Measurements from ENCODE around the gene GTF3C6.
"Not testable (repeated sequence)": the region's sequence is repeated elsewhere in the genome, so short reads cannot be mapped to it uniquely, and the experiment has no call there.

The GTF3C6 gene

DNA sequence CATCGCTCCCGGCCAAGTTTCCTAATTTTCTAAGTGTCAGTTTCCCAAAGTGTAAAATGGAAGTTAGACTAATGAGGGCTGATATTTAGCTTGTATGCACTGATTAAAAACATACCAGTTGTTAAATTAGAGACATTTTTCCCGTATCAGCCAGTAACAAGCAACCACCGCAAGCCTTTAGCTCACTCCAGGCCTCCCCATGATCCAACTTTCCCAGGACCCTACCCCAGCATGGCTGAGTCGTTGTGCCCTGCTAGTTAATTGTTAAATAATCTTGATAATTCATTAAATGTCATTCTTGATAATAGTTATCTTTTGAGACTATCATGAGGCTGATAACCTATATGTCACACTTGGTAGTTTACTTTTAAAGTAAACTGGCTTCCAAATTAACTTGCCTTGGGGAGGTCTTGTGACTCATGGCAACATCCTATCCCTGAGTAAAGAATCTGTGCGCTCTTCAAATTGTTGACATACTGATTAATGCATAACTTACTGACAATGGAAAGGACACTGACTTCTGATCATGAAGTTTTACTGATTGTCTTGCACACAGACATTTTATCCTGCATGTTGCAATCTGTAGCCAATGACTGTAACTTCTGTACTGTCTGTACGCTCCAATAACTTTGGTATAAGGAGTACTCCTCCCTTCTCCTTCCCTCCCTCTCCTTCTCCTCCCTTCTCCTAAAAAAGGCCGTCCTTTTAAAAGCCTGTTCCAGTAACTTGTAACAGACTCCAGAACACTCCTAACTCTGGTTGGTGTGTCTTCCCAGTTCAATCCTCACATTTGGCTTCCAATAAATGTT lies 6.3 kb upstream of the GTF3C6 start:
- H2AFZ ChIP-seq (ENCODE audit: low read length) = no peak overlapping the region
- H3K27ac ChIP-seq (ENCODE audit: low read depth, low read length, poor library complexity, severe bottlenecking) = no peak overlapping the region

DNA sequence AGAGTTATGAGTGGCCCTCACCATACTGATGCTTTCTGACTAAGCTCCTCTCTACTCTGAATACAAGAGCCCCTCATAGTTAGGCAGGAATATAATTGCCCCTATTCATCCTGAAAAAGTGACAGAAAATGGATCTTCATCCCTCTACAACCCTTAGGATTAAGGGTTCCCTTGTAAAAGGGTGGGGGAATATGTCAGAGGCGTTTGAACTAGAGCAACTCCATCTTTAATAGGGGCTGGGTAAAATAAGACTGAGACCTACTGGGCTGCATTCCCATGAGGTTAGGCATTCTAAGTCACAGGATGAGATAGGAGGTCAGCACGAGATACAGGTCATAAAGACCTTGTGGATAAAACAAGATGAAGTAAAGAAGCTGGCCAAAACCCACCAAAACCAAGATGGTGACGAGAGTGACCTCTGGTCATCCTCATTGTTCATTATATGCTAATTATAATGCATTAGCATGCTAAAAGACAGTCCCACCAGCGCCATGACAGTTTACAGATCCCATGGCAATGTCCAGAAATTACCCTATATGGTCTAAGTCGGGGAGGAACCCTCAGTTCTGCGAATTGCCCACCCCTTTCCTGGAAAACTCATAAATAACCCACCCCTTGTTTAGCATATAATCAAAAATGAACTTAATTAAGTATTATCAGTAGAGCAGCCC lies 4.7 kb upstream of the GTF3C6 start:
- Histone ChIP-seq H3K4me3 (ENCODE audit: low read depth, low read length, poor library complexity, severe bottlenecking) (no peak overlapping the region), H3K9ac (ENCODE audit: low read length) (no peak overlapping the region), H3K79me2 (ENCODE audit: insufficient read depth, low read length) (no peaks in the 10 kb centered on the region), H3K27ac (ENCODE audit: low read depth, low read length, poor library complexity, severe bottlenecking) (no peak overlapping the region), H3K4me1 (ENCODE audit: insufficient read depth, low read length, severe bottlenecking) (peaks cover 14% of the 10 kb centered on the region), H4K20me1 (ENCODE audit: insufficient read depth, low read length) (no peaks in the 10 kb centered on the region), H3K36me3 (ENCODE audit: insufficient read depth, low read length) (no peaks in the 10 kb centered on the region), H3F3A (ENCODE audit: insufficient read depth, low read length) (no peaks in the 10 kb centered on the region), H3K9me2 (ENCODE audit: low read depth, low read length) (no peaks in the 10 kb centered on the region), H3K27me3 (ENCODE audit: insufficient read depth, low read length) (no peaks in the 10 kb centered on the region), H3K9me3 (ENCODE audit: low read length) (no peaks in the 10 kb centered on the region), H3K4me2 (ENCODE audit: low read length) (no peak overlapping the region), H2AFZ (ENCODE audit: low read length) (no peak overlapping the region)
- TF ChIP-seq EZH2 (IDR thresholded peaks at IDR 0.05; ENCODE audit: borderline replicate concordance, low read length) = no peak
- TF ChIP-seq, protein P1, sequence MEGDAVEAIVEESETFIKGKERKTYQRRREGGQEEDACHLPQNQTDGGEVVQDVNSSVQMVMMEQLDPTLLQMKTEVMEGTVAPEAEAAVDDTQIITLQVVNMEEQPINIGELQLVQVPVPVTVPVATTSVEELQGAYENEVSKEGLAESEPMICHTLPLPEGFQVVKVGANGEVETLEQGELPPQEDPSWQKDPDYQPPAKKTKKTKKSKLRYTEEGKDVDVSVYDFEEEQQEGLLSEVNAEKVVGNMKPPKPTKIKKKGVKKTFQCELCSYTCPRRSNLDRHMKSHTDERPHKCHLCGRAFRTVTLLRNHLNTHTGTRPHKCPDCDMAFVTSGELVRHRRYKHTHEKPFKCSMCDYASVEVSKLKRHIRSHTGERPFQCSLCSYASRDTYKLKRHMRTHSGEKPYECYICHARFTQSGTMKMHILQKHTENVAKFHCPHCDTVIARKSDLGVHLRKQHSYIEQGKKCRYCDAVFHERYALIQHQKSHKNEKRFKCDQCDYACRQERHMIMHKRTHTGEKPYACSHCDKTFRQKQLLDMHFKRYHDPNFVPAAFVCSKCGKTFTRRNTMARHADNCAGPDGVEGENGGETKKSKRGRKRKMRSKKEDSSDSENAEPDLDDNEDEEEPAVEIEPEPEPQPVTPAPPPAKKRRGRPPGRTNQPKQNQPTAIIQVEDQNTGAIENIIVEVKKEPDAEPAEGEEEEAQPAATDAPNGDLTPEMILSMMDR (IDR thresholded peaks at IDR 0.05; ENCODE audit: low read length) = no peak

More for the DNA sequence above, 6.3 kb upstream of the GTF3C6 start:
- H3K36me3 ChIP-seq (ENCODE audit: insufficient read depth, low read length) = no peaks in the 10 kb centered on the region
- no peak overlapping the region for H3K4me3 ChIP-seq (ENCODE audit: low read depth, low read length, poor library complexity, severe bottlenecking)
- no peak overlapping the region for H3K4me2 ChIP-seq (ENCODE audit: low read length)
- no peak overlapping the region for H3K9ac ChIP-seq (ENCODE audit: low read length)
- H3K79me2 ChIP-seq (ENCODE audit: insufficient read depth, low read length) = no peaks in the 10 kb centered on the region
- no peaks in the 10 kb centered on the region for H3K9me3 ChIP-seq (ENCODE audit: low read length)
- no peak for TF ChIP-seq EZH2 (IDR thresholded peaks at IDR 0.05; ENCODE audit: borderline replicate concordance, low read length)
- TF ChIP-seq, protein P1 (IDR thresholded peaks at IDR 0.05; ENCODE audit: low read length) = no peak
- peaks cover 5% of the 10 kb centered on the region for H3K4me1 ChIP-seq (ENCODE audit: insufficient read depth, low read length, severe bottlenecking)
- H3F3A ChIP-seq (ENCODE audit: insufficient read depth, low read length) = no peaks in the 10 kb centered on the region
- H3K9me2 ChIP-seq (ENCODE audit: low read depth, low read length) = no peaks in the 10 kb centered on the region
- no peaks in the 10 kb centered on the region for H4K20me1 ChIP-seq (ENCODE audit: insufficient read depth, low read length)
- H3K27me3 ChIP-seq (ENCODE audit: insufficient read depth, low read length) = no peaks in the 10 kb centered on the region

DNA sequence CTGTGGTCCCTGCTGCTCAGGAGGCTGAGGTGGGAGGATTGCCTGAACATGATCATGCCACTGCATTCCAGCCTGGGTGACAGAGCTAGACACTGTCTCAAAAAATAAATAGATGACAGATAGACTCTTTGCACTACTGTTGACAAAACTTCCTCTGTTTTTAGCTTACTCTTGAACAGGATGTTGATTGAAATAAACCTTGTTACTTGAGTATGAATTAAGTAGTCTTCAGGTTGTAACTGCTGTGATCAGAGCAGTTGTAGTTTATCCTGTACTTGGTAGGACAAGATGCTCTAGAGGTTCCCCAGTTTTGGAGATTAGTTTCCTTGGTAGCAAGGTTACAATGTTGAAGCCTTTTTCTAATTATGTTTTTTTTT lies 1.5 kb downstream of the GTF3C6 start:
- no peak overlapping the region for H3K27ac ChIP-seq (ENCODE audit: low read depth, low read length, poor library complexity, severe bottlenecking)
- no peaks in the 10 kb centered on the region for H3K27me3 ChIP-seq (ENCODE audit: insufficient read depth, low read length)
- H3K79me2 ChIP-seq (ENCODE audit: insufficient read depth, low read length) = peaks cover 6% of the 10 kb centered on the region; the same call in 1 of the 2 replicates
- H3K9me3 ChIP-seq (ENCODE audit: low read length) = no peaks in the 10 kb centered on the region
- TF ChIP-seq EZH2 (IDR thresholded peaks at IDR 0.05; ENCODE audit: borderline replicate concordance, low read length) = no peak
- TF ChIP-seq, protein P1 (IDR thresholded peaks at IDR 0.05; ENCODE audit: low read length) = no peak
- H3K9me2 ChIP-seq (ENCODE audit: low read depth, low read length) = no peaks in the 10 kb centered on the region
- H4K20me1 ChIP-seq (ENCODE audit: insufficient read depth, low read length) = no peaks in the 10 kb centered on the region
- H3K36me3 ChIP-seq (ENCODE audit: insufficient read depth, low read length) = peaks cover 47% of the 10 kb centered on the region
- no peak overlapping the region for H3K4me2 ChIP-seq (ENCODE audit: low read length)
- H3K4me3 ChIP-seq (ENCODE audit: low read depth, low read length, poor library complexity, severe bottlenecking) = no peak overlapping the region
- H3F3A ChIP-seq (ENCODE audit: insufficient read depth, low read length) = no peaks in the 10 kb centered on the region
- H3K4me1 ChIP-seq (ENCODE audit: insufficient read depth, low read length, severe bottlenecking) = peaks cover 8% of the 10 kb centered on the region
- H3K9ac ChIP-seq (ENCODE audit: low read length) = no peak overlapping the region
- no peak overlapping the region for H2AFZ ChIP-seq (ENCODE audit: low read length)

DNA sequence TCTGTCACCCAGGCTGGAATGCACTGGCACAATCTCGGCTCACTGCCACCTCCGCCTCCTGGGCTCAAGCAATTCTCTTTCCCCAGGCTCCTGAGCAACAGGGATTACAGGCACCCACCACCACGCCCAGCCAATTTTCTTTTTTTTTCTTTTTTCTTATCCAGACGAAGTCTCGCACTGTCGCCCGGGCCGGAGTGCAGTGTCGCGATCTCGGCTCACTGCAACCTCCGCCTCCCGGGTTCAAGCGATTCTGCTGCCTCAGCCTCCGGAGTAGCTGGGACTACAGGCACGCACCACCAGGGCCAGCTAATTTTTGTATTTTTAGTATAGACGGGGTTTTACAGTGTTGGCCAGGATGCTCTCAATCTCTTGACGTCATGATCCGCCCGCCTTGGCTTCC lies 4.1 kb downstream of the GTF3C6 start:
- H3K27me3 ChIP-seq (ENCODE audit: insufficient read depth, low read length); H3F3A ChIP-seq (ENCODE audit: insufficient read depth, low read length); H3K9me3 ChIP-seq (ENCODE audit: low read length); H3K4me3 ChIP-seq (ENCODE audit: low read depth, low read length, poor library complexity, severe bottlenecking); H3K9me2 ChIP-seq (ENCODE audit: low read depth, low read length); H3K9ac ChIP-seq (ENCODE audit: low read length); H3K4me2 ChIP-seq (ENCODE audit: low read length); H4K20me1 ChIP-seq (ENCODE audit: insufficient read depth, low read length); H3K4me1 ChIP-seq (ENCODE audit: insufficient read depth, low read length, severe bottlenecking); H2AFZ ChIP-seq (ENCODE audit: low read length); H3K79me2 ChIP-seq (ENCODE audit: insufficient read depth, low read length); H3K27ac ChIP-seq (ENCODE audit: low read depth, low read length, poor library complexity, severe bottlenecking): not testable (repeated sequence)
- H3K36me3 ChIP-seq (ENCODE audit: insufficient read depth, low read length) = peaks cover 70% of the 10 kb centered on the region

All from OCI-LY1 (cell line).